GM18499 (cell line): ENCODE results near the gene CCDC7.
"Not testable (repeated sequence)": the region's sequence is repeated elsewhere in the genome, so short reads cannot be mapped to it uniquely, and the experiment has no call there.

Source experiments
- ATAC-seq: cut with Tn5 transposase; IDR thresholded peaks from one replicate; pipeline ENCODE4 v1.9.1; 2021; ENCODE audit warnings: moderate number of reproducible peaks; ENCODE audit not compliant: insufficient read depth, unreplicated experiment

The CCDC7 gene

DNA sequence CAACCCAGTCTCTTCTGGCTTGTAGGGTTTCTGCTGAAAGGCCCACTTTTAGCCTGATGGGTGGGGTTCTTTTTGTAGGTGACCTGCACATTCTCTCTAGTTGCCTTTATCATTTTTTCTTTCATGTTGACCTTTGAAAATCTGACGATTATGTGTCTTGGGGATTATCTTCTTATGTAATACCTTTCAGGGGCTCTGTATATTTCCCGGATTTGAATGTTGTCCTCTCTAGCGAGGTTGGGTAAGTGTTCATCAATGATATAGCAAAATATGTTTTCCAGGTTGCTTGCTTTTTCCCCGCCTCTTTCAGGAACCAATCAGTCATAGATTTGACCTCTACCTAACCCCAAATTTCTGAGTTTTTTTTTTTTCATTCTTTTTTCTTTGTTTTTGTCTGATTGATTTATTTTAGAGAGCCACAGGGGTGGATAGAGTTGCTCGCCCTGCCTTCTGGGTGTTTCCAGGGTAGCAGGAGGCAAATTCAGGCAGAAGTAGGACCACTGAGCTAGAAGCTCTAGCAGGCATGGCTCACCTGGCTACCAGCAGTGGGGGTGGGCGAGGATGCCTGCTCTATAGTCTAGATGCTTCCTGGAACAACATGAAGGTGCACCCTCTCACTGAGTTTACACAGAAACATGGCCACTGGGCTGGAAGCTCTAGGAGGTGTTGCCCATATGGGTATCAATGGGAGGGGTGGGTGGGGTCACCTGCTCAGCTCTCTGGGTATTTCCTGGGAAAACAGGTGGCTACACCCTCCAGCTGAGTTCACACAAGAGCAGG is 94.9 kb downstream of the CCDC7 start:
- ATAC-seq, result no peak

DNA sequence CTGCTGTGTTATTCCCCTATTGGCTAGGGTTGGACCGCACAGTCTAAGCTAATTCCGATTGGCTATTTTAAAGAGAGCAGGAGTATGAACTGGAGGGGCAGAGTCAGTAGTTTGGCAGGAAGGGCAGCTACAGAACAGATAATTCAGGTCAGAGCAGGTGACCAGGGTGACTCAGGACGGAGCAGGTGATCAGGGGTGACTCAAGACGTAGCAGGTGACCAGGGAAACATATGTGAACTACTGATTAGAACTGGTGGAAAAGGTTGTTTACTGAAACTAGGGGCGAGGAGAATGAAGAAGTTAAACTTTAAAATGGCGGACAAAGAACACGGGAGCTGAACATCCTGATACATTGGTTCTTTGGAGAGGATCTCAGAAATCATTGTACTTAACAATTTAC is 102.3 kb downstream of the CCDC7 start:
- ATAC-seq, result no peak

DNA sequence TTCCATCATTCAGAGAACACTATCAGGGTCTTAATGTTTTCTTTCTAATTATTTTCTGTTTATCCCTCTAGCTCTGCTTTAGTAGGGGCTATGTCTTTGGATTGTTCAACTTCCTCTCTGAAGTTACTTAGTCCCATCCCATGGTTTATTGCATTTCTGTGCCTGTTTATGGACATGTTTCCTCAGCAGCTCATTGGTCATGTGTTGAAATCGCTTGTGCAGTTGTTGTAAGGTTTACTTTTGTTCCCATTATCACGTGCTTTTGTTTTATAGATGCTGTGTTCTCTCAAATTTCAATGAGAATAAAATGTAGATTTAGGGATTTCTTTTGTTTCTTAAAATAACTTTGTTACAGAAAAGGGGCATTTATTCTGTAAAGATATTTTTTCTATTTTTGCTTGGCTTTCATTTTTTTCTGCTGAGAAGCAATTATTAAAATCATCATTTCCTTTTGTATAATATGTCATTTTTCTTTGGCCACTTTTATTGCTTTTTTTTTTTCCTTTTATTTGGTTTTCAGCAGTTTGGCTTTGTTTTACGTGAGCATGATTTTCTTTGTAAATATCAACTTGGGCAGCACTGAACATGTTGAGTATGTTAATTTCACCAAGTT is 110.9 kb downstream of the CCDC7 start:
- ATAC-seq, result no peak

DNA sequence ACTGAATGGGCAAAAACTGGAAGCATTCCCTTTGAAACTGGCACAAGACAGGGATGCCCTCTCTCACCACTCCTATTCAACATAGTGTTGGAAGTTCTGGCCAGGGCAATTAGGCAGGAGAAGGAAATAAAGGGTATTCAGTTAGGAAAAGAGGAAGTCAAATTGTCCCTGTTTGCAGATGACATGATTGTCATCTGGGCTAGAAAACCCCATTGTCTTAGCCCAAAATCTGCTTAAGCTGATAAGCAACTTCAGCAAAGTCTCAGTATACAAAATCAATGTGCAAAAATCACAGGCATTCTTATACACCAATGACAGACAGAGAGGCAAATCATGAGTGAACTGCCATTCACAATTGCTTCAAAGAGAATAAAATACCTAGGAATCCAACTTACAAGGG is 116.8 kb downstream of the CCDC7 start:
- ATAC-seq, result not testable (repeated sequence)

DNA sequence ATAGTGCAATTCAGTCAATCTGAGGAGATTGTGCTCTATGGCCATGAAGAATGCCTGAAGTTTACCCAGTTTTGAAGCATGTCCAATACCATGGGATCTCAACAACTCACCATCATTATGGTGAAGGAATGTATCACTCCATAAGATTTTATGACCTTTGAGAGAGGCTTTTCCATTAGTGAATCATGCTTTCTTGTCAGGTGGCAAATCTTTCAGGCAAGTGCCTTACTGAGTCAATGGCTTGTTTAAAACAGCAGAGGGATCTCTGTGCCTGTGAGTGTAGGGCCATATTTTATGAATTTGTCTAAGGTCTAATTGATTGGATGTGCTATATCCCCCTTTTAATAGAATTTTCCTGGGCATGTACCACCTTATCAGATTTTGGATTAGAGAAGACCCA is 131.5 kb downstream of the CCDC7 start:
- ATAC-seq, result no peak

DNA sequence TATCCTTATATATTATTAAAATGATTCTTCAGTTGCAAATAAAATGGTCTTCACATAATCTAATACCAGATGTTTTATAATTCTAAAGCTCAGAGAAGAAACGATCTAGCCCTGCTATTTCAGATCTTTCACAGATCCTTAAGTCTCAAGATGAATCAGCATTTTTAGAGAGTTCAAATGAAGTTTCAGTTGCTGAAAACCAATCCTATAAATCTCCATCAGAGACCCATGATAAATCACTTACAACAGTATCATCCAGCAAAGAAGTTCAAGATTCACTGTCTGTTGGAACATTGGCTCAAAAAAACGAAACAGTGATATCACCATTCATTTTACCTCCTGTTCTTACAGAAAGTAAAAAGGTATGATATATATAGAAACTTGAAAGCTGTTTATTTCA is 137.0 kb downstream of the CCDC7 start:
- ATAC-seq, result no peak

DNA sequence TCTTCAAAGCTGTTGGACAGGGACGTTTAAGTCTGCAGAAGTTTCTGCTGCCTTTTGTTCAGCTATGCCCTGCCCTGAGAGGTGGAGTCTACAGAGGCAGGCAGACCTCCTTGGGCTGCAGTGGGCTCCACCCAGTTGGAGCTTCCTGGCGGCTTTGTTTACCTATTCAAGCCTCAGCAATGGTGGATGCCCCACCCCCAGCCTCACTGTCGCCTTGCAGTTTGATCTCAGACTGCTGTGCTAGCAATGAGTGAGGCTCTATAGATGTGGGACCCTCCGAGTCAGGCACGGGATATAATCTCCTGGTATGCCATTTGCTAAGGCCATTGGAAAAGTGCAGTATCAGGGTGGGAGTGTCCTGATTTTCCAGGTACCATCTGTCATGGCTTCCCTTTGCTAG is 152.1 kb downstream of the CCDC7 start:
- not testable (repeated sequence) for ATAC-seq

DNA sequence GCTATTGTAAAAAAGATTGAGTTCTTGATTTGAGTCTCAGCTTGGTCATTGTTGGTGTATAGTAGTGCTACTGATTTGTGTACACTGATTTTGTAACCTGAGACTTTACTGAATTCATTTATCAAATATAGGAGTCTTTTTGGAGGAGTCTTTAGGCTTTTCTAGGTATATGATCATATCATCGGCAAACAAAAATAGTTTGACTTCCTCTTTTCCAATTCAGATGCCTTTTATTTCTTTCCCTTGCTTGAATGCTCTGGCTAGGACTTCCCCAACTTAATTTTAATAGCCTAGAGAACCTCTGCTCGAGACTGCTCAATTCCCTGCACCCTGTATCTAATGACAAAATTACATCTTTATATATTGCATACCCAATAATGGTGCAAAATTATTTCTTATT is 154.4 kb downstream of the CCDC7 start:
- ATAC-seq, result no peak

DNA sequence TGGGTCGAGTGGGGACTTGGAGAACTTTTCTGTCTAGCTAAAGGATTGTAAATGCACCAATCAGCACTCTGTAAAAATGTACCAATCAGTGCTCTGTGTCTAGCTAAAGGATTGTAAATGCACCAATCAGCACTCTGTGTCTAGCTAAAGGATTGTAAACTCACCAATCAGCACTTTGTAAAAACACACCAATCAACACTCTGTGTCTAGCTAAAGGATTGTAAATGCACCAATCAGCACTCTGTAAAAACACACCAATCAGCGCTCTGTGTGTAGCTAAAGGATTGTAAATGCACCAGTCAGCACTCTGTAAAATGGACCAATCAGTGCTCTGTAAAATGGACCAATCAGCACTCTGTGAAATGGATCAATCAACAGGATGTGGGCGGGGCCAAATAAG is 155.6 kb downstream of the CCDC7 start:
- not testable (repeated sequence) for ATAC-seq

DNA sequence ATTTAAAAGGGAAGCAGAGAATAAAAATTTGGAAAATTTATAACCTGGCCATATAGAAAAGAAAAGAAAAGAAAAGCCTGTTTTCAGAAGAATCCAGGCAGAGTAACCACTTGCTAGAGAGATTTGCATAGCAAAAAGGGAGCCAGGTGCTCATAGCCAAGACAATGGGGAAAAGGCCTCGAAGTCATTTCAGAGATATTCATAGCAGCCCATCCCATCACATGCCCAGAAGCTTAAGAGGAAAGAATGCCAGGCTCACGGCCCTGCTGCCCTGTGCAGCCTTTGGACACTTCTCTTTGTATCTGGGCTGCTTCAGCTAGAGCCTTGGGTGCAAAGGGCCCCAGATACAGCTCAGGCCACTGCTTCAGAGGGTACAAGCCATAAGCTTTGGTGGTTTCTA is 159.8 kb downstream of the CCDC7 start:
- no peak for ATAC-seq

DNA sequence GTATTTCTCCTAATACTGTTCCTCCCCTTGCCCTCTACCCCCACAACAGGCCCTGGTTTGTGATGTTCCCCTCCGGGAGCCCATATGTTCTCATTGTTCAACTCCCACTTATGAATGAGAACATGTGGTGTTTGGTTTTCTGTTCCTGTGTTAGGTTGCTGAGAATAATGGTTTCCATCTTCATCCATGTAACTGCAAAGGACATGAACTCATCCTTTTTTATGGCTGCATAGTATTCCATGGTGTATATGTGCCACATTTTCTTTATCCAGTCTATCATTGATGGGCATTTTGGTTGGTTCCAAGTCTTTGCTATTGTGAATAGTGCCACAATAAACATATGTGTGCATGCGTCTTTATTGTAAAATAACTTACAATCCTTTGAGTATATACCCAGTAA is 164.6 kb downstream of the CCDC7 start:
- not testable (repeated sequence) for ATAC-seq

DNA sequence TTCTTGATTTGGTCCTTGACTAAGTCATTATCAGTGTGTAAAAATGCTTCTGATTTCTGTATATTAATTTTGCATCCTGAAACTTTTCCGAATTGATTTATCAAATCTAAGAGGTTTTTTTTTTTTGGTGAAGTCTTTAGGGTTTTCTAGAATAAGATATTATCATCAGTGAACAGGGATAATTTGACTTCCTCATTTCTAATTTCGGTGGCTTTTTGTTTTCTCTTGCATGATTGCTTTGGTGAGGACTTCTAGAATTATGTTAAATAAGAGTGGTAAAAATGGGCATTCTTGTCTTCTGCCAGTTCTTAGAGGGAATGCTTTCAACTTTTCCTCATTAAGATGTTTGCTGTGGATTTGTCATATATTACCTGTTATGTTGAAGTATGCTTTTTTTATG is 170.5 kb downstream of the CCDC7 start:
- no peak for ATAC-seq

DNA sequence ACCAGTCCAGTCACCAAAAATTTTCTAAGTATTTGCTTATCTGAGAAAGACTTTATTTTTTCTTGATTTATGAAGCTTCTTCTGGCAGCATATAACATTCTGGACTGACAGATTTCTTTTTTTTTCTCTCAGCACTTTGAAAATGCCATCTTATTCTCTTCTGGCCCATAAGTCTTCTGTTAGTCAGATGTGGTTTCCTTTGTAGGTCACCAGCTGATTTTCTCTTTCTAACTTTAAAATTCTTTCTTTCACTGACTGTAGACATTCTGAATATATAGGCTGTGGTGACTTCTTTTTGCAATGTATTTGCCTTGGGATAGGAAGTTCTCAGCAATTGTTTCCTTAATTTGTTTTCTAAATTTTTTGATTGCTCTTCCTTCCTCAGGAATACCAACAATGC is 172.5 kb downstream of the CCDC7 start:
- no peak for ATAC-seq

DNA sequence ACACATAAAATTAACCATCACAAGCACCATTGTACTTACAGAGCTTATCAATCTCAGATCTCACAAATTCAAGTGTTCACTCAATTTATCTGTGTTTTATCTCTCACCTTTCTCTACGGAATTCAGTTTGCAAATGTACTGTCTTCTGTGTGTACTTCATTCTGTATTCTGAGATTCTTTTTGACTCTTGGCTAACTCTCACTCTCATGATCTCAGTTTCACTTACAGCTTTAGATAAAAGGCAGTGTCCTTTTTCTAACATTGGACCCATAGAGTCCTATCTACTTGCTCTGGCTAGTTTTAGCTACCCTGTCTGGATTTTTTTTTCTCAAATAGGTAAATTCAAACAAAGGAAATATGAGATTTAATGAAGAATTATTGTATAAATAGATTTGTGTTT is 176.0 kb downstream of the CCDC7 start:
- ATAC-seq, result no peak

DNA sequence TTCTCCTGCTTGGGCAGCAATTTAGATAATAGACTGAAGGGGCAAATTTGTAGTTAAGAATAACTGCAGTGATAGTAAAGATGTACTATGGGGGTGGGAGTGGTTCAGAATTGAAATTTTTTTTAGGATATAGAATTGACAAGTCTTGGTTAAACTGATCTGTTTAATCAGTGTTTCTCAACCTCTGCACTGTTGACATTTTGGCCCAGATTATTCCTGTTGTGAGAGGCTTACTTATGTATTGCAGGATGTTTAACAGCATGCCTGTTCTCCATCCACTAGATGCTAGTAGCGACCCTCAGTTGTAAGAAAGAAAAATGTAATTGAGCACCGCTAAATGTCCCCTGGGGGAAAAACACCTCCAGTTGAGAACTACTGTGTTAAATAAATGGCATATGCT is 176.5 kb downstream of the CCDC7 start:
- ATAC-seq, result no peak

DNA sequence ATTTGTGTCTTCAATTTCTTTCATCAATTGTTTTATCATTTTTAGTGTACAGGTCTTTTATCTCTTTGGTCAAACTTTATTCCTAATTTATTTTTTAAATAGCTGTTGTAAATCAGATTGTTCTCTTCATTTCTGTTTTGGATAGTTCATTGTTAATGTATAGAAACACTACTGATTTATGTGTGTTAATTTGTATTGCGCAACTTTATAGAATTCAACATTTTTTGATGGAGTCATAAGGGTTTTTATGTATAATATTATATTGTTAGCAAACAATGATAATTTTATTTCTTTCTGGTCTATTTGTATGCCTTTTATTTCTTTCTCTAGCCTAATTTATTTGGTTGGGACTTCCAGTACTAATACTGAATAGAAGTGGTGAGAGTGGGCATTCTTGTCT is 181.2 kb downstream of the CCDC7 start:
- ATAC-seq, result no peak

DNA sequence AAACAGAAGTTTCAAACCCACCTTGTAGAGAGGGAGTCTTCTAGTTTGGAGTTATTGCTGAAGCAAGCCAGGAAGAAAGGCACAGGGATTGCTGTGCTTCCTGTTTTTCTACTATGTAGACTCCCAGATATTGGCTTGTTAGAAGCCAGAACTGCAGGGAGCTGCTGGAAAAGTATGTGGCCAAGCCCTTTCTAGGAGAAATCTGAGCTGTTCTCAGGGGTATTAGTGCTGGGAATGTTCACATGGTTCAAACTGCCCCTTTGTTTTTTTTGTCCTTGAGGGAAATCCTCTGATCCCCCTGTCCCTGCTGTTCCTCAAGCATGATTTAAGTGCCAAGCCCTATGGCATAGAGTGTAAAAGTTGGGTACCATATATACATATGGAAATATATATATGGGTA is 184.0 kb downstream of the CCDC7 start:
- ATAC-seq, result no peak

DNA sequence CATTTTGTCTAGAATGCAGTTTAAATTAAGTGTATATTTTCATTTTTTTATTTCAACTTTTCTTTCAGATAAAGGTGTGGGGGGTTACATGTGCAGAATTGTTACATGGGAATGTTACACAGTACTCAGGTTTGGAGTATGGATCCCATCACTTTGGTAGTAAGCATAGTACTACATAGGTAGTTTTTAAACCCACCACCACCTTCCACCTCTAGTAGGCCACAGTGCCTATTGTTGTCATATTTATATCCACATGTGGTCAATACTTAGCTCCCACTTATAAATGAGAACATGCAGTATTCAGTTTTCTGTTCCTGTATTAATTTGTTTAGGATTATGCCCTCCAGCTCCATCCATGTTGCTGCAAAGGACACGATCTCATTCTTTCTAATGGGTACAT is 200.6 kb downstream of the CCDC7 start:
- ATAC-seq, result no peak

DNA sequence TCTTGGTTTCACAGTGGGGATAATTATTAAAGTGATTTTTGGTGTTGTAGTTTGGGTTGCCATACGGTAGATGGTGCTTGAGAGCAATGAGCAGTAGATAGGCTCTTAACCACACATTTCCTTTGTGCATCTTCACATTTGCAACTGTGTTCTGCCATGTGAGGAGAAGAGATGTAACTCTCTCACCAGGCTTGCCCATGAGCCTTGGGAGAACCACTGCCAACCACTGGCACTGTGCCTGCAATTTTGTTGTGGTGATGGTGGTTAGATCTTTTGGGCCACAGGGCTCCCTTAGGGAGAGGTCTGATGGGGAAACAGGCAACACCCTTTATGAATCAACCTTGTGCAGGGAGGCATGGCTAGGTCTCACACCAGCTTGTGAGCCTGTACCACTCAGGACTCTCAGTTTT is 204.3 kb downstream of the CCDC7 start:
- no peak for ATAC-seq

DNA sequence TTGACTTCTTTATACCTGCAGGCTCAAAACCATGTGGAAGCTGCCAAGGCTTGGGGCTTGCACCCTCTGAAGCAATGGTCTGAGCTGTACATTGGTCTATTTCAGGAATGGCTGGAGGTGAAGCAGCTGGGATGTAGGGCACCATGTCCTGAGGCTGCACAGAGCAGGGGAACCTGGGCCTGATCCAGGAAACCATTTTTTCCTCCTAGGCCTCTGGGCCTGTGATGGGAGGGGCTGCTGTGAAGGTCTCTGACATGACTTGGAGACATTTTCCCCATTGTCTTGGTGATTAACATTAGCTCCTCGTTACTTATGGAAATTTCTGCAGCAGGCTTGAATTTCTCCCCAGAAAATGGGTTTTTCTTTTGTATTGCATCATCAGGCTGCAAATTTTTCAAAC is 211.5 kb downstream of the CCDC7 start:
- not testable (repeated sequence) for ATAC-seq

DNA sequence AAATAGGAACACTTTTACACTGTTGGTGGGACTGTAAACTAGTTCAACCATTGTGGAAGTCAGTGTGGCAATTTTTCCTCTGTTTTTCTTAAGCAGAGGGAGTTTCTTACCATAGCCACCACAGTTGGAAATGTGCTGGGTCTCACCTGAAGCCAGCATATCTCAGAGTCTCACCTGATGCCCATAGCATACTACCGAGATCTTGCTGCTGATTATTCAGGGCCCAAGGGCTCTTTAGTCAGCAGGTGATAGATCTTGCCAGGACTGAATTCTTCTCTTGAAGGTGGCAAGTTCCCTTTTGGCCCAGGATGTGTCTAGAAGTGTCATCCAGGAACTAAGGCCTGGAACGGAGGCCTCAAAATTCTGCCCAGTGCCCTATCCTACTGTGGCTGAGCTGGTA is 215.4 kb downstream of the CCDC7 start:
- no peak for ATAC-seq
